Stomach (tissue), 4 donors: ENCODE results near the gene ERVK3-1.

Experiments
- EP300 ChIP-seq: sonication (generic); formaldehyde crosslinking; IDR thresholded peaks from one replicate; pipeline ENCODE4 v1.6.1; 2017; ENCODE audit warnings: antibody characterized with exemption
- POLR2A ChIP-seq, 4 donors: fragments of 450-650 bp; IDR thresholded peaks; one replicate each; pipeline ENCODE4 v1.6.1; 2016; ENCODE audit warnings: antibody characterized with exemption in 4 of 4, control low read depth in 2 of 4, mild to moderate bottlenecking in 1 of 4, moderate library complexity in 1 of 4
- POLR2AphosphoS5 ChIP-seq, 3 donors: sonication (generic); formaldehyde crosslinking; IDR thresholded peaks; one replicate each; pipeline ENCODE4 v1.6.1; 2016; ENCODE audit warnings: antibody characterized with exemption in 3 of 3
- TF ChIP-seq, protein P1 (sequence below), 7 experiments: fragments of 450-650 bp in 4 of 7; fragments of 200-600 bp in 3 of 7; sonication (generic) in 3 of 7; IDR thresholded peaks; one replicate each; pipeline ENCODE4 v1.5.1; 2016 to 2019; ENCODE audit warnings: antibody characterized with exemption in 7 of 7, control low read depth in 2 of 7, mild to moderate bottlenecking in 1 of 7

DNA sequence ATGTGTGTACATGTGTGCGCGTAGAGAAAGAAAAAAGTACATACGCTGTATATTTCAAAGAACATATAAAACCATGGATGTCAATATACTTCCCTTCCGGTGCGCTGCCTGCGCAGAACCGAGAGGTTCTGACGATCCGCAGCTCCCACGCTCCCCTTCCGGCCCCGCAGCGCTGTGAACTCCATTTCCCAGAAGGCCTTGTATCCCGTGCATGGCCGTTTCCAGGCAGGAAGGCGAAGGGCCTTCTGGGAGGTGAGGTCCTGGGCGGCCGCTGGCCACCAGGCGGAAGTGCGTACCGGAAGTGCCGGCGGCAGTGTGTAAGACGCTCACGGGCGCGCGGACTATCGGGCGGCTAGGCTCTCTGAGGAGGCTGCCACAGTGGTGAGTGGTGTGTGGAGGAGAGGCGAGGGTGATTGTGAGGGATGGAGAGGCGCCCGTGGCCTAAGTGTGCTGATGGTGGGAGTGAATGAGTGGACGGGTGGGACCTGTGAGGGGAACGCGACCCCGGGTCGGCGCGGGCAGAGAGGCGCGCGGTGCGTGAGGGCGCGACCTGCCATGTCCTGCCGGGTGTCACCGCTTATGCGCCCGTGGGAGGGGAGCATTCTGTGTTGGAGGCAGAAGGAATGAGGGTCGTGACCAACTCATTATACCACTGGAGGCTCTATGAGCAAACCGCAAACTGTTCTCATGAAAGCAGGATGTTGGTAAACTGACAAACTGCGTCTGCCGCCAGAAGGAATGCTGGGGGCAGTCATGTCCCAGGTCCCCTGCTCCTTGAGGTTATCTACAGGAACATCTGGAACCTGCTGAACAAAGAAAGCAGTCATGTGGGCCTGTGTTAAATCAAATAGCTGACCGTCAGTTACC, at the start of gene ERVK3-1:
- TF ChIP-seq POLR2A (IDR thresholded peaks at IDR 0.05) (peak in 2 of 4 donors; percentile 74 to 86), POLR2AphosphoS5 (IDR thresholded peaks at IDR 0.05) (peak; percentile 95 to 99 (median 98)), EP300 (no peak)
- TF ChIP-seq, protein P1, sequence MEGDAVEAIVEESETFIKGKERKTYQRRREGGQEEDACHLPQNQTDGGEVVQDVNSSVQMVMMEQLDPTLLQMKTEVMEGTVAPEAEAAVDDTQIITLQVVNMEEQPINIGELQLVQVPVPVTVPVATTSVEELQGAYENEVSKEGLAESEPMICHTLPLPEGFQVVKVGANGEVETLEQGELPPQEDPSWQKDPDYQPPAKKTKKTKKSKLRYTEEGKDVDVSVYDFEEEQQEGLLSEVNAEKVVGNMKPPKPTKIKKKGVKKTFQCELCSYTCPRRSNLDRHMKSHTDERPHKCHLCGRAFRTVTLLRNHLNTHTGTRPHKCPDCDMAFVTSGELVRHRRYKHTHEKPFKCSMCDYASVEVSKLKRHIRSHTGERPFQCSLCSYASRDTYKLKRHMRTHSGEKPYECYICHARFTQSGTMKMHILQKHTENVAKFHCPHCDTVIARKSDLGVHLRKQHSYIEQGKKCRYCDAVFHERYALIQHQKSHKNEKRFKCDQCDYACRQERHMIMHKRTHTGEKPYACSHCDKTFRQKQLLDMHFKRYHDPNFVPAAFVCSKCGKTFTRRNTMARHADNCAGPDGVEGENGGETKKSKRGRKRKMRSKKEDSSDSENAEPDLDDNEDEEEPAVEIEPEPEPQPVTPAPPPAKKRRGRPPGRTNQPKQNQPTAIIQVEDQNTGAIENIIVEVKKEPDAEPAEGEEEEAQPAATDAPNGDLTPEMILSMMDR (IDR thresholded peaks at IDR 0.05) = peak in 5 of 7 experiments; percentile 8 to 52 (median 23)
